ENCODE results near the gene MAP7D3.

MAP7D3 gene

GRCh38 chrX:136186023-136186413 lies 65.2 kb downstream of the MAP7D3 start:
- no peak for TF ChIP-seq CTCF (IDR thresholded peaks at IDR 0.05; ENCODE audit: low read depth, low read length, missing control alignments)
- no peak for DNase-seq (ENCODE audit: low read depth)
- H3K4me3 ChIP-seq (ENCODE audit: low read depth, low read length) = no peak overlapping the region

- no peak overlapping the region for H3K4me3 ChIP-seq (ENCODE audit: low read depth, low read length)
- no peak for TF ChIP-seq CTCF (IDR thresholded peaks at IDR 0.05; ENCODE audit: low read depth, low read length, missing control alignments)
- no peak for DNase-seq (ENCODE audit: low read depth)
Measured at GRCh38 chrX:136185401-136186022, 65.7 kb downstream of the MAP7D3 start.

GRCh38 chrX:136183917-136184316 lies 67.3 kb downstream of the MAP7D3 start:
- no peak for DNase-seq (ENCODE audit: low read depth)
- no peak overlapping the region for H3K4me3 ChIP-seq (ENCODE audit: low read depth, low read length)
- no peak for TF ChIP-seq CTCF (IDR thresholded peaks at IDR 0.05; ENCODE audit: low read depth, low read length, missing control alignments)

- no peak for TF ChIP-seq CTCF (IDR thresholded peaks at IDR 0.05; ENCODE audit: low read depth, low read length, missing control alignments)
Measured at GRCh38 chrX:136183172-136183571, 68.0 kb downstream of the MAP7D3 start.

GRCh38 chrX:136182414-136182813 lies 68.8 kb downstream of the MAP7D3 start:
- DNase-seq (ENCODE audit: low read depth) = no peak
- TF ChIP-seq CTCF (IDR thresholded peaks at IDR 0.05; ENCODE audit: low read depth, low read length, missing control alignments) = no peak
- H3K4me3 ChIP-seq (ENCODE audit: low read depth, low read length) = no peak overlapping the region

More at GRCh38 chrX:136183172-136183571, 68.0 kb downstream of the MAP7D3 start:
- DNase-seq (ENCODE audit: low read depth) = no peak
- no peak overlapping the region for H3K4me3 ChIP-seq (ENCODE audit: low read depth, low read length)

GRCh38 chrX:136179133-136179532 lies 72.1 kb downstream of the MAP7D3 start:
- no peak overlapping the region for H3K4me3 ChIP-seq (ENCODE audit: low read depth, low read length)
- no peak for DNase-seq (ENCODE audit: low read depth)
- TF ChIP-seq CTCF (IDR thresholded peaks at IDR 0.05; ENCODE audit: low read depth, low read length, missing control alignments) = no peak

- no peak for DNase-seq (ENCODE audit: low read depth)
- no peak overlapping the region for H3K4me3 ChIP-seq (ENCODE audit: low read depth, low read length)
- no peak for TF ChIP-seq CTCF (IDR thresholded peaks at IDR 0.05; ENCODE audit: low read depth, low read length, missing control alignments)
Measured at GRCh38 chrX:136176399-136176825, 74.8 kb downstream of the MAP7D3 start.

Data from GM12864 (cell line).